ENCODE results near the gene FAM120AOS.

- TF ChIP-seq CTCF (IDR thresholded peaks at IDR 0.05 in 2 of 3, conservative IDR thresholded peaks at IDR 0.05 in 1 of 3; ENCODE audit: borderline replicate concordance in 1 of 3, insufficient read depth in 1 of 3, low read depth in 2 of 3, low read length in 2 of 3) (no peak), JUND (IDR thresholded peaks at IDR 0.05) (no peak), REST (IDR thresholded peaks at IDR 0.05; ENCODE audit: low read depth) (no peak), POLR2A (IDR thresholded peaks at IDR 0.05; ENCODE audit: borderline replicate concordance, extremely low read depth, insufficient read depth, insufficient read length) (peak; percentile 69), POLR2AphosphoS5 (IDR thresholded peaks at IDR 0.05; ENCODE audit: low read depth, low read length) (peak; percentile 90), EZH2 (IDR thresholded peaks at IDR 0.05) (no peak), EGR1 (IDR thresholded peaks at IDR 0.05; ENCODE audit: low read depth) (peak; percentile 42; the same call in 1 of the 2 replicates), YY1 (IDR thresholded peaks at IDR 0.05; ENCODE audit: extremely low read depth, insufficient replicate concordance, low read depth, low read length) (peak; percentile 78)
Observed at GRCh38 chr9:93450945-93451815, 2.2 kb downstream of the FAM120AOS start, which contains the start of gene FAM120A.

All from HCT116 (cell line).